A673 (cell line): ENCODE measurements around the gene PALLD.

ENCODE experiments used
- EZH2 ChIP-seq: fragments of 200-600 bp; sonication (generic); IDR thresholded peaks from 2 replicates; pipeline ENCODE4 v1.6.1; 2017; ENCODE audit warnings: borderline replicate concordance, low read depth, mild to moderate bottlenecking, mixed read lengths, antibody characterized with exemption, low read length; ENCODE audit not compliant: poor library complexity, severe bottlenecking
- TF ChIP-seq, protein P1 (sequence below): fragments of 300-800, 200-600 bp; sonication (generic); conservative IDR thresholded peaks from 2 replicates; pipeline ENCODE4 v1.5.1; 2017; ENCODE audit warnings: low read depth, mild to moderate bottlenecking, antibody characterized with exemption, low read length, moderate library complexity, mixed read lengths

DNA sequence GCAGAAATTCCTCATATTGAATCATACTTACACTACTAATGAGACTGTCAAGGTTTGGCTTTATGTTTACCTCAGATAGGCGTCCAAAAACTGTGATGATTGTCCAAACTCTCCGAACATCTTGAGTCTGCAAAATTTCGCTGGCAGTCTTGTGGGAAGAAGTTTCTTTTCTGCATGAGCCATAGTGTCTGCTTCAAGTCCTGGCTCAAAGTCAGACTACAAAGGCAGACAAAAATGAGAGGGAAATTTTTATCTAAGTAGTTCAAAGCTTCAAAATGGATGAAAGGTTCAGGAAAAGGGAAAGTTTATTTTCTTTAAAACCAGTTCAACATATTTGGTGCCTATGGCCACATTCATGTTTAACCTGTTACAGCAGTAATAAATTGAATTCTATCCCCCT, 40.7 kb downstream of the PALLD start:
- TF ChIP-seq, protein P1, sequence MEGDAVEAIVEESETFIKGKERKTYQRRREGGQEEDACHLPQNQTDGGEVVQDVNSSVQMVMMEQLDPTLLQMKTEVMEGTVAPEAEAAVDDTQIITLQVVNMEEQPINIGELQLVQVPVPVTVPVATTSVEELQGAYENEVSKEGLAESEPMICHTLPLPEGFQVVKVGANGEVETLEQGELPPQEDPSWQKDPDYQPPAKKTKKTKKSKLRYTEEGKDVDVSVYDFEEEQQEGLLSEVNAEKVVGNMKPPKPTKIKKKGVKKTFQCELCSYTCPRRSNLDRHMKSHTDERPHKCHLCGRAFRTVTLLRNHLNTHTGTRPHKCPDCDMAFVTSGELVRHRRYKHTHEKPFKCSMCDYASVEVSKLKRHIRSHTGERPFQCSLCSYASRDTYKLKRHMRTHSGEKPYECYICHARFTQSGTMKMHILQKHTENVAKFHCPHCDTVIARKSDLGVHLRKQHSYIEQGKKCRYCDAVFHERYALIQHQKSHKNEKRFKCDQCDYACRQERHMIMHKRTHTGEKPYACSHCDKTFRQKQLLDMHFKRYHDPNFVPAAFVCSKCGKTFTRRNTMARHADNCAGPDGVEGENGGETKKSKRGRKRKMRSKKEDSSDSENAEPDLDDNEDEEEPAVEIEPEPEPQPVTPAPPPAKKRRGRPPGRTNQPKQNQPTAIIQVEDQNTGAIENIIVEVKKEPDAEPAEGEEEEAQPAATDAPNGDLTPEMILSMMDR, result no peak
- no peak for TF ChIP-seq EZH2
